Measurements from ENCODE around the gene LRFN5.
"Not testable (repeated sequence)": the region's sequence is repeated elsewhere in the genome, so short reads cannot be mapped to it uniquely, and the experiment has no call there.

LRFN5 gene

GRCh38 chr14:41641690-41642089 lies 35.0 kb downstream of the LRFN5 start:
- Histone ChIP-seq H3K4me3 (ENCODE audit: low read length) (no peak overlapping the region), H3K9me3 (ENCODE audit: insufficient read depth, low read depth, low read length) (no peaks in the 10 kb centered on the region), H3K27me3 (ENCODE audit: insufficient read depth, low read length) (no peaks in the 10 kb centered on the region), H3K9ac (ENCODE audit: low read depth, low read length) (no peak overlapping the region), H3K4me1 (ENCODE audit: insufficient read depth, low read length) (peaks cover 22% of the 10 kb centered on the region), H3K27ac (ENCODE audit: low read depth, low read length) (no peak overlapping the region), H3K36me3 (ENCODE audit: insufficient read depth, low read length) (no peaks in the 10 kb centered on the region)
- 89% methylated on average over 1 of the region's 1 CpG for WGBS

GRCh38 chr14:41642367-41642766 lies 35.7 kb downstream of the LRFN5 start:
- H3K9me3 ChIP-seq (ENCODE audit: insufficient read depth, low read depth, low read length): no peaks in the 10 kb centered on the region
- no peak overlapping the region for H3K27ac ChIP-seq (ENCODE audit: low read depth, low read length)
- H3K27me3 ChIP-seq (ENCODE audit: insufficient read depth, low read length): no peaks in the 10 kb centered on the region
- H3K9ac ChIP-seq (ENCODE audit: low read depth, low read length): no peak overlapping the region
- no peaks in the 10 kb centered on the region for H3K36me3 ChIP-seq (ENCODE audit: insufficient read depth, low read length)
- H3K4me3 ChIP-seq (ENCODE audit: low read length): no peak overlapping the region
- WGBS: 44% methylated on average over 1 of the region's 1 CpG
- H3K4me1 ChIP-seq (ENCODE audit: insufficient read depth, low read length): peaks cover 16% of the 10 kb centered on the region; the same call in 1 of the 2 replicates

DNA sequence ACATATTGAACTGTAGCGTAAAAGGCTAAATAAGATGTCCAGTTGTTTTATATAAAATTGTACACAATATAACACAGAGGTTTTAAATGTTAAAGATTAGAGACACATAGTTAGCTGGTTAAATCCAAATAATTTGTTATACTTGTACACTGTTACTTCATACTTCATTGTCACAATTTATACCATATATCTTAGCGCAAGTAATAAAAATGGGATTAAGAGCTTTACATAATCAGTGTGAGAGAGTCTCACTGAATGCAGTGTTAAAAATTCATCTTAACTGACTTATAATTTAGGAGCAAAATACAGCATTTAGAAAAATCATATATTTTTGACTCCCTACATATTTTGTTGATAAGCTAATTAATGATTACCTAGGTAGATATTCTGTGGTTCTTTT lies 36.1 kb downstream of the LRFN5 start:
- Histone ChIP-seq H3K4me1 (ENCODE audit: insufficient read depth, low read length) (peaks cover 16% of the 10 kb centered on the region; the same call in 1 of the 2 replicates), H3K9ac (ENCODE audit: low read depth, low read length) (no peak overlapping the region), H3K9me3 (ENCODE audit: insufficient read depth, low read depth, low read length) (no peaks in the 10 kb centered on the region), H3K27me3 (ENCODE audit: insufficient read depth, low read length) (no peaks in the 10 kb centered on the region), H3K36me3 (ENCODE audit: insufficient read depth, low read length) (no peaks in the 10 kb centered on the region), H3K27ac (ENCODE audit: low read depth, low read length) (no peak overlapping the region), H3K4me3 (ENCODE audit: low read length) (no peak overlapping the region)
- no CpG with 5 or more reads among the region's 2 CpGs for WGBS

DNA sequence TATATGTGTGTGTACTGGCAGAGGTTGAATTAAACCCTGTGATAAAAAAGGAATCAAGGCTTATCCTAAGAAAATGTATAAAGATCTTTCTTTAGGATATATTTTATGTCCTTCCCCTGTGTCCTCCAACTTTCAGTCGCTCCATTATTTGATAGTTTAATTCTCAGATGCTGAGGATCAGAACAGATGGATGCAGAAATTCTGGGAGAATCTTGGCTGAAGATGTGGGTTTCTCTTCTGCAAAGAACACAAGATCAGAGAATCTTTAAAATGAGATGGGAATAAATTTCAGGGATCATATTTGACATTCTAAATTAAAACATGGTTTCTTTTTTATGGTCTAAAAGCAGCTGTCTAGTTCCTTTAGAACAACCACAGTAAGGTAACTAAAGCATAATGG lies 37.9 kb downstream of the LRFN5 start:
- Histone ChIP-seq H3K4me3 (ENCODE audit: low read length) (no peak overlapping the region), H3K4me1 (ENCODE audit: insufficient read depth, low read length) (peaks cover 16% of the 10 kb centered on the region; the same call in 1 of the 2 replicates), H3K9ac (ENCODE audit: low read depth, low read length) (no peak overlapping the region), H3K36me3 (ENCODE audit: insufficient read depth, low read length) (no peaks in the 10 kb centered on the region), H3K27me3 (ENCODE audit: insufficient read depth, low read length) (no peaks in the 10 kb centered on the region), H3K9me3 (ENCODE audit: insufficient read depth, low read depth, low read length) (no peaks in the 10 kb centered on the region), H3K27ac (ENCODE audit: low read depth, low read length) (no peak overlapping the region)
- WGBS: 100% methylated on average over 1 of the region's 1 CpG

- Histone ChIP-seq H3K9me3 (ENCODE audit: insufficient read depth, low read depth, low read length) (no peaks in the 10 kb centered on the region), H3K4me3 (ENCODE audit: low read length) (no peak overlapping the region), H3K36me3 (ENCODE audit: insufficient read depth, low read length) (no peaks in the 10 kb centered on the region), H3K27ac (ENCODE audit: low read depth, low read length) (no peak overlapping the region), H3K9ac (ENCODE audit: low read depth, low read length) (no peak overlapping the region), H3K4me1 (ENCODE audit: insufficient read depth, low read length) (no peaks in the 10 kb centered on the region), H3K27me3 (ENCODE audit: insufficient read depth, low read length) (no peaks in the 10 kb centered on the region)
- WGBS: no CpG with 5 or more reads among the region's 1 CpG
These were observed 44.1 kb downstream of the LRFN5 start for GRCh38 chr14:41650802-41651201.

DNA sequence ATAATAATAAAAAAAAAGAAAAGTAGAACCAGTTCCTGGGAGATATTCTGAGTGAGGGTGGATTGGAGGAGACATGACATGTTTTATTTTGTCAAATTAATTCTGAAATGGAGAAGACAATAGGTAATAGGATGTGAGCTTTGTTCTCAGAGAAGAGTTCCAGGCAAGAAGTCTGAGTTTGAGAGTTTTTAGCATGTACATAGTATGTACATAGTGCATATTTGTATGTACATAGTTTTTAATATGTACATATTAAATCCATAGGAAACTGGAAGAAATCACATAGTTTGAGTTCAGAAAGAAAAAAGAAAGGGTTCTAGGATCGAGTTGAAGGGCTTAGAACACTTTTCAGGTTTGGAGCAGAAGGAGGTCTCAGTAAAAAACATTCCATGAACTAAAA lies 47.5 kb downstream of the LRFN5 start:
- Histone ChIP-seq H3K4me3 (ENCODE audit: low read length) (no peak overlapping the region), H3K36me3 (ENCODE audit: insufficient read depth, low read length) (no peaks in the 10 kb centered on the region), H3K9me3 (ENCODE audit: insufficient read depth, low read depth, low read length) (no peaks in the 10 kb centered on the region), H3K27me3 (ENCODE audit: insufficient read depth, low read length) (no peaks in the 10 kb centered on the region), H3K9ac (ENCODE audit: low read depth, low read length) (no peak overlapping the region), H3K27ac (ENCODE audit: low read depth, low read length) (no peak overlapping the region), H3K4me1 (ENCODE audit: insufficient read depth, low read length) (no peaks in the 10 kb centered on the region)
- 59% methylated on average over 1 of the region's 1 CpG for WGBS

DNA sequence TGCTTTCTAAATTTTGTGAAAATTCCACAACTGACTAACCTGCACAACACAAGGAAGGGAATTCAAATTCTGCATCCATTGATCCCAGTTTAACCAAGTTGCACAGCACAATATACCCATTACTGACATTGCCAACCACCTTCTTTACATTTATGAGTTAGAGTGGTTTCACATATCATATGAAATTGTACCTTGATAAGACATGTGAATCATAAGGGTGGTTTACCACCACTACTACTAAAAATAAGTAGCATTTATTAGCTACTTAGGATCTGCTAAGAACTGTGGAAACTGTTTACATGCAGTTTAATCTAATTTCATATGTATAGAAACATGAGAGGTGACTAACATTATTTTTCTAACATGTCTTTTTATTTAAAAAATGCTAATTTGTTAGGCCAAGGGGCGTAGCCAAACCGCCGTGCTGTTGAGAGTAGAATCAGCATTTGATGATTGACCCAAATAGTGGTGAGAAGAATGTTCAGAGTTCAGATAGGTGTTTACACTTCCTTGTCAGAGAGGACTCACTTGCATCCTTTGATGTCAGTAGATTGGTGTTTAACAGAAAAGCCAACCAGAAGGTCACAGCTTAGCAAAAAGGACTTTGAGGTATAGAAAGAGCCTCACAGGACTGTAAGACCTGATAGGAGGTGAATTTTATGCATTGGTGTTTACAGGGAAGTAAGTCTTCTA lies 56.2 kb downstream of the LRFN5 start:
- Histone ChIP-seq H3K9me3 (ENCODE audit: insufficient read depth, low read depth, low read length) (no peaks in the 10 kb centered on the region), H3K4me3 (ENCODE audit: low read length) (no peak overlapping the region), H3K27me3 (ENCODE audit: insufficient read depth, low read length) (no peaks in the 10 kb centered on the region), H3K4me1 (ENCODE audit: insufficient read depth, low read length) (no peaks in the 10 kb centered on the region), H3K9ac (ENCODE audit: low read depth, low read length) (no peak overlapping the region), H3K36me3 (ENCODE audit: insufficient read depth, low read length) (no peaks in the 10 kb centered on the region), H3K27ac (ENCODE audit: low read depth, low read length) (no peak overlapping the region)
- 83% methylated on average over 3 of the region's 3 CpGs for WGBS

DNA sequence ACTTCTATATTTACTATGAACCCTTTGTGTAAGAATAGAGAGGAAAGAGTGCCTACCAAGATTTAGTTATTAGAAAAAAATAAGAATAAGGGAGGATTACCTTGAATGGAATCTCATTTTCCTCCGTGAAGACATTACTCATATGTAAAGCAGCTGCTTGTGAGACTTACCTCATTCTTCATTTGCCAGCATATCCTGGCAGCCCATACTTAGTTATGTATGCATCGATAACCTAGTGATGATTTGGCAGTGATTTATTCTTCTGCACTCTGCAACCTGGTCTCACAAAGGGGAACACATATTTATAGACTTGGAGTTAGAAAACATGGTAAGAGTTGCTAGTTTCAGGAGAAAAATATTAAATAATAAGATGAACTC lies 56.8 kb downstream of the LRFN5 start:
- Histone ChIP-seq H3K9ac (ENCODE audit: low read depth, low read length) (no peak overlapping the region), H3K4me3 (ENCODE audit: low read length) (no peak overlapping the region), H3K9me3 (ENCODE audit: insufficient read depth, low read depth, low read length) (no peaks in the 10 kb centered on the region), H3K27me3 (ENCODE audit: insufficient read depth, low read length) (no peaks in the 10 kb centered on the region), H3K4me1 (ENCODE audit: insufficient read depth, low read length) (no peaks in the 10 kb centered on the region), H3K27ac (ENCODE audit: low read depth, low read length) (no peak overlapping the region), H3K36me3 (ENCODE audit: insufficient read depth, low read length) (no peaks in the 10 kb centered on the region)
- WGBS: 73% methylated on average over 2 of the region's 2 CpGs

GRCh38 chr14:41666301-41666700 lies 59.6 kb downstream of the LRFN5 start:
- H3K4me1 ChIP-seq (ENCODE audit: insufficient read depth, low read length): no peaks in the 10 kb centered on the region
- H3K27ac ChIP-seq (ENCODE audit: low read depth, low read length): no peak overlapping the region
- no peak overlapping the region for H3K4me3 ChIP-seq (ENCODE audit: low read length)
- 87% methylated on average over 1 of the region's 2 CpGs for WGBS
- H3K9ac ChIP-seq (ENCODE audit: low read depth, low read length): no peak overlapping the region
- no peaks in the 10 kb centered on the region for H3K36me3 ChIP-seq (ENCODE audit: insufficient read depth, low read length)
- H3K9me3 ChIP-seq (ENCODE audit: insufficient read depth, low read depth, low read length): no peaks in the 10 kb centered on the region
- H3K27me3 ChIP-seq (ENCODE audit: insufficient read depth, low read length): no peaks in the 10 kb centered on the region

DNA sequence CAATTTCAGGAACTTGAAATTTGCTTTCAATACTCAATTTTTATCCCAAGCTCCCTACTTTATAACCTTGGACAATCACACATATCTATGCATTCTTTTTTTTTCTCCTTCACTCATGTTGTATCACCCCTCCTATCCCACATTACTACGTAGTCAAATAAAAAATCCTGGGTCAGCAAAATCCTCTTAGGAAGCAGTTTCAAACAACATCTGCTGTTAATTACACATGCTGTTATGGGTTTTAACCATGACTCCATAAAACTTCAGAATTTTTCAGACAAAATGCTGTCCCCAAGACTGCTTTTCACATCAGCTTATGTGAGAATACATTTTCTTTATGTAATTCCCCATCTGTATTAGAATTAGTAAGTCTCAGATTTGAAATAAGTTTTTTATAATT lies 61.7 kb downstream of the LRFN5 start:
- Histone ChIP-seq H3K9ac (ENCODE audit: low read depth, low read length) (no peak overlapping the region), H3K27ac (ENCODE audit: low read depth, low read length) (no peak overlapping the region), H3K4me3 (ENCODE audit: low read length) (no peak overlapping the region), H3K9me3 (ENCODE audit: insufficient read depth, low read depth, low read length) (no peaks in the 10 kb centered on the region), H3K27me3 (ENCODE audit: insufficient read depth, low read length) (no peaks in the 10 kb centered on the region), H3K36me3 (ENCODE audit: insufficient read depth, low read length) (no peaks in the 10 kb centered on the region), H3K4me1 (ENCODE audit: insufficient read depth, low read length) (no peaks in the 10 kb centered on the region)
- 95% methylated on average over 1 of the region's 1 CpG for WGBS

DNA sequence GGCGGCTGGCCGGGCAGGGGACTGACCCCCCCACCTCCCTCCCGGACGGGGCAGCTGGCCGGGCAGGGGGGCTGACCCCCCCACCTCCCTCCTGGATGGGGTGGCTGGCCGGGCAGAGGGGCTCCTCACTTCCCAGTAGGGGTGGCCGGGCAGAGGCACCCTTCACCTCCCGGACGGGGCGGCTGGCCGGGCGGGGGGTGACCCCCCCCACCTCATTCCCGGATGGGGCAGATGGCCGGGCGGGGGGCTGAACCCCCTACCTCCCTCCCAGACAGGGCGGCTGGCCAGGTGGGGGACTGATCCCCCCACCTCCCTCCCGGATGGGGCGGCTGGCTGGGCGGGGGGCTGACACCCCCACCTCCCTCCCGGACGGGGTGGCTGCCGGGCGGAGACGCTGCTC lies 66.9 kb downstream of the LRFN5 start:
- 96% methylated on average over 24 of the region's 24 CpGs for WGBS
- H3K9me3 ChIP-seq (ENCODE audit: insufficient read depth, low read depth, low read length); H3K36me3 ChIP-seq (ENCODE audit: insufficient read depth, low read length): not testable (repeated sequence)

DNA sequence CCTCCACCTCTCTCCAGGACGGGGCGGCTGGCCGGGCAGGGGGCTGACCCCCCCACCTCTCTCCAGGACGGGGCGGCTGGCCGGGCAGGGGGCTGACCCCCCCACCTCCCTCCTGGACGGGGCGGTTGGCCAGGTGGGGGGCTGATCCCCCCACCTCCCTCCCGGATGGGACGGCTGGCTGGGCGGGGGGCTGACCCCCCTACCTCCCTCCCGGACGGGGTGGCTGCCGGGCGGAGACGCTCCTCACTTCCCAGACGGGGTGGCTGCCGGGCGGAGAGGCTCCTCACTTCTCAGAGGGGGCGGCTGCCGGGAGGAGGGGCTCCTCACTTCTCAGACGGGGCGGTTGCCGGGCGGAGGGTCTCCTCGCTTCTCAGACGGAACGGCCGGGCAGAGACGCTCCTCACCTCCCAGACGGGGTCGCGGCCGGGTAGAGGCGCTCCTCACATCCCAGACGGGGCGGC lies 67.9 kb downstream of the LRFN5 start:
- H3K9me3 ChIP-seq (ENCODE audit: insufficient read depth, low read depth, low read length); H3K27me3 ChIP-seq (ENCODE audit: insufficient read depth, low read length); H3K9ac ChIP-seq (ENCODE audit: low read depth, low read length); H3K4me1 ChIP-seq (ENCODE audit: insufficient read depth, low read length); H3K36me3 ChIP-seq (ENCODE audit: insufficient read depth, low read length); H3K27ac ChIP-seq (ENCODE audit: low read depth, low read length); H3K4me3 ChIP-seq (ENCODE audit: low read length): not testable (repeated sequence)
- WGBS: 95% methylated on average over 37 of the region's 37 CpGs

More for the DNA sequence above, 66.9 kb downstream of the LRFN5 start:
- not testable (repeated sequence) for H3K27me3 ChIP-seq (ENCODE audit: insufficient read depth, low read length); H3K4me3 ChIP-seq (ENCODE audit: low read length); H3K9ac ChIP-seq (ENCODE audit: low read depth, low read length); H3K27ac ChIP-seq (ENCODE audit: low read depth, low read length); H3K4me1 ChIP-seq (ENCODE audit: insufficient read depth, low read length)

Data from HUES64 (cell line).